Testis (tissue), 2 donors: ENCODE measurements around the gene CCSER1.

ENCODE experiments used
- POLR2A ChIP-seq: fragments of 450-650 bp; IDR thresholded peaks from one replicate; pipeline ENCODE4 v1.6.1; 2017; ENCODE audit warnings: antibody characterized with exemption, mild to moderate bottlenecking, moderate library complexity
- TF ChIP-seq, protein P1 (sequence below), 3 experiments: fragments of 450-650 bp in 2 of 3; fragments of 200-600 bp in 1 of 3; sonication (generic) in 1 of 3; IDR thresholded peaks; one replicate each; pipeline ENCODE4 v1.5.1; 2016 to 2019; ENCODE audit warnings: antibody characterized with exemption in 3 of 3, mild to moderate bottlenecking in 2 of 3, moderate library complexity in 1 of 3

DNA sequence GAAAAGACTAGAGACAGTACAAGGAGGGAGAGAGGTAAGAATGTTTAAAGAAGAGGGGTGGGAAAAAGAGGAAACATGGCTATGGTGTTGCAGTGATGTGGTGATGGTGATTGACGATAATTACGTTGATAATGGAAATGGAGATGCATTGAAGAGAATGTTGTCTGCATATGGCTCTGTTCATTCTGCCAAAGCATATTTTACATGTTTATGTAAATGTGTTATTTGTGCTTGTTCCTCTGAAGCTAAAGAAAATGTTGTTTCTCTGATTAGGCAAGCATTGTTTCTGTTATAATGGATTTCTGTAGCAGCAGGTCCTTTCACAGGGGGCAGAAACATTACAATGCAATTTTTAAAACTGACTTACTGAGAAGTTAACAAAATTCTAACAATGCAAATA, 958.8 kb downstream of the CCSER1 start:
- TF ChIP-seq, protein P1, sequence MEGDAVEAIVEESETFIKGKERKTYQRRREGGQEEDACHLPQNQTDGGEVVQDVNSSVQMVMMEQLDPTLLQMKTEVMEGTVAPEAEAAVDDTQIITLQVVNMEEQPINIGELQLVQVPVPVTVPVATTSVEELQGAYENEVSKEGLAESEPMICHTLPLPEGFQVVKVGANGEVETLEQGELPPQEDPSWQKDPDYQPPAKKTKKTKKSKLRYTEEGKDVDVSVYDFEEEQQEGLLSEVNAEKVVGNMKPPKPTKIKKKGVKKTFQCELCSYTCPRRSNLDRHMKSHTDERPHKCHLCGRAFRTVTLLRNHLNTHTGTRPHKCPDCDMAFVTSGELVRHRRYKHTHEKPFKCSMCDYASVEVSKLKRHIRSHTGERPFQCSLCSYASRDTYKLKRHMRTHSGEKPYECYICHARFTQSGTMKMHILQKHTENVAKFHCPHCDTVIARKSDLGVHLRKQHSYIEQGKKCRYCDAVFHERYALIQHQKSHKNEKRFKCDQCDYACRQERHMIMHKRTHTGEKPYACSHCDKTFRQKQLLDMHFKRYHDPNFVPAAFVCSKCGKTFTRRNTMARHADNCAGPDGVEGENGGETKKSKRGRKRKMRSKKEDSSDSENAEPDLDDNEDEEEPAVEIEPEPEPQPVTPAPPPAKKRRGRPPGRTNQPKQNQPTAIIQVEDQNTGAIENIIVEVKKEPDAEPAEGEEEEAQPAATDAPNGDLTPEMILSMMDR (IDR thresholded peaks at IDR 0.05): no peak
- TF ChIP-seq POLR2A: no peak
